ENCODE data around the gene SRD5A1. TPM values are rescaled to one million over a fixed set of nuclear protein-coding genes. Genes with fewer than 3 reads are reported as not detected.
"Not testable (repeated sequence)": the region's sequence is repeated elsewhere in the genome, so short reads cannot be mapped to it uniquely, and the experiment has no call there.

Gene SRD5A1
- total RNA-seq, 1 donor from 2014 or later = 35.1 TPM

GRCh38 chr5:6638236-6638635 is 5.0 kb downstream of the SRD5A1 start:
- DNase-seq (ENCODE audit: low spot score) = no peak
- no peak for ATAC-seq

GRCh38 chr5:6642655-6643054 is 9.4 kb downstream of the SRD5A1 start:
- no peak for DNase-seq (ENCODE audit: low spot score)
- no peak for ATAC-seq

- ATAC-seq (no peak), DNase-seq (ENCODE audit: low spot score) (no peak)
These were observed 11.6 kb downstream of the SRD5A1 start for GRCh38 chr5:6644794-6645241.

- ATAC-seq; DNase-seq (ENCODE audit: low spot score): not testable (repeated sequence)
These were observed 12.5 kb downstream of the SRD5A1 start for GRCh38 chr5:6645571-6646362.

- no peak for DNase-seq (ENCODE audit: low spot score)
- no peak for ATAC-seq
These were observed 15.9 kb downstream of the SRD5A1 start for GRCh38 chr5:6649186-6649585.

- DNase-seq (ENCODE audit: low spot score) (no peak), ATAC-seq (no peak)
These were observed 16.4 kb downstream of the SRD5A1 start for GRCh38 chr5:6649681-6650080.

GRCh38 chr5:6652025-6652424 is 18.8 kb downstream of the SRD5A1 start:
- ATAC-seq (no peak), DNase-seq (ENCODE audit: low spot score) (no peak)

- no peak for ATAC-seq
- no peak for DNase-seq (ENCODE audit: low spot score)
These were observed 22.2 kb downstream of the SRD5A1 start for GRCh38 chr5:6655432-6655831.

GRCh38 chr5:6656680-6657079 is 23.4 kb downstream of the SRD5A1 start:
- DNase-seq (ENCODE audit: low spot score) (no peak), ATAC-seq (no peak)

GRCh38 chr5:6659941-6660684 is 26.9 kb downstream of the SRD5A1 start:
- ATAC-seq (peak; percentile 97), DNase-seq (ENCODE audit: low spot score) (peak; percentile 89)

- ATAC-seq (no peak), DNase-seq (ENCODE audit: low spot score) (no peak)
These were observed 27.4 kb downstream of the SRD5A1 start for GRCh38 chr5:6660688-6661087.

- no peak for ATAC-seq
- DNase-seq (ENCODE audit: low spot score) = no peak
These were observed 33.5 kb downstream of the SRD5A1 start for GRCh38 chr5:6666762-6667161.

- no peak for ATAC-seq
- DNase-seq (ENCODE audit: low spot score) = no peak
These were observed 34.4 kb downstream of the SRD5A1 start for GRCh38 chr5:6667648-6668047.

- ATAC-seq; DNase-seq (ENCODE audit: low spot score): not testable (repeated sequence)
These were observed 35.5 kb downstream of the SRD5A1 start for GRCh38 chr5:6668717-6669116.

GRCh38 chr5:6673031-6673430 is 39.8 kb downstream of the SRD5A1 start:
- ATAC-seq (no peak), DNase-seq (ENCODE audit: low spot score) (no peak)

GRCh38 chr5:6673963-6674362 is 40.7 kb downstream of the SRD5A1 start:
- no peak for DNase-seq (ENCODE audit: low spot score)
- ATAC-seq = no peak

GRCh38 chr5:6674421-6674820 is 41.2 kb downstream of the SRD5A1 start:
- DNase-seq (ENCODE audit: low spot score) (no peak), ATAC-seq (no peak)

- DNase-seq (ENCODE audit: low spot score) = no peak
- no peak for ATAC-seq
These were observed 41.6 kb downstream of the SRD5A1 start for GRCh38 chr5:6674886-6675285.

- DNase-seq (ENCODE audit: low spot score) (no peak), ATAC-seq (no peak)
These were observed 42.7 kb downstream of the SRD5A1 start for GRCh38 chr5:6675784-6676491.

- DNase-seq (ENCODE audit: low spot score) (no peak), ATAC-seq (no peak)
These were observed 43.5 kb downstream of the SRD5A1 start for GRCh38 chr5:6676702-6677101.

- DNase-seq (ENCODE audit: low spot score) (no peak), ATAC-seq (peak; percentile 69)
These were observed 45.1 kb downstream of the SRD5A1 start for GRCh38 chr5:6678385-6678784.

- ATAC-seq = no peak
These were observed 47.7 kb downstream of the SRD5A1 start for GRCh38 chr5:6680922-6681321.

More at GRCh38 chr5:6680922-6681321, 47.7 kb downstream of the SRD5A1 start:
- no peak for DNase-seq (ENCODE audit: low spot score)
